Activated CD4-positive, alpha-beta T cell treated with anti-CD3 and anti-CD28 coated beads for 4 hours (primary cell): Measurements from ENCODE around the gene CELF2.
"Not testable (repeated sequence)": the region's sequence is repeated elsewhere in the genome, so short reads cannot be mapped to it uniquely, and the experiment has no call there.

Experiments used
- DNase-seq, 2 donors: peaks; one replicate each; pipeline ENCODE4 v3.0.0-alpha.2; 2020

The CELF2 gene

GRCh38 chr10:11177926-11178471 is 160.3 kb downstream of the CELF2 start:
- DNase-seq: no peak

GRCh38 chr10:11178606-11179515 is 161.2 kb downstream of the CELF2 start:
- peak; percentile 78 to 82 for DNase-seq

GRCh38 chr10:11179516-11180105 is 161.9 kb downstream of the CELF2 start:
- no peak for DNase-seq

- DNase-seq: peak; percentile 64 to 66
These were observed 162.6 kb downstream of the CELF2 start for GRCh38 chr10:11180228-11180627.

- no peak for DNase-seq
These were observed 164.3 kb downstream of the CELF2 start for GRCh38 chr10:11181978-11182377.

GRCh38 chr10:11183015-11183414 is 165.3 kb downstream of the CELF2 start:
- no peak for DNase-seq

GRCh38 chr10:11184093-11184492 is 166.4 kb downstream of the CELF2 start:
- DNase-seq: no peak

GRCh38 chr10:11185128-11185665 is 167.5 kb downstream of the CELF2 start:
- DNase-seq: not testable (repeated sequence)

- no peak for DNase-seq
These were observed 168.7 kb downstream of the CELF2 start for GRCh38 chr10:11186374-11186773.

GRCh38 chr10:11189582-11190376 is 172.1 kb downstream of the CELF2 start:
- no peak for DNase-seq

- DNase-seq: no peak
These were observed 173.5 kb downstream of the CELF2 start for GRCh38 chr10:11191190-11191589.

- DNase-seq: no peak
These were observed 174.0 kb downstream of the CELF2 start for GRCh38 chr10:11191678-11192077.

- no peak for DNase-seq
These were observed 174.8 kb downstream of the CELF2 start for GRCh38 chr10:11192304-11193000.

GRCh38 chr10:11193001-11193551 is 175.4 kb downstream of the CELF2 start:
- DNase-seq: no peak

- DNase-seq: no peak
These were observed 177.4 kb downstream of the CELF2 start for GRCh38 chr10:11194859-11195586.

GRCh38 chr10:11195623-11196022 is 178.0 kb downstream of the CELF2 start:
- no peak for DNase-seq

GRCh38 chr10:11197266-11197712 is 179.6 kb downstream of the CELF2 start:
- DNase-seq: no peak

GRCh38 chr10:11197878-11198277 is 180.2 kb downstream of the CELF2 start:
- no peak for DNase-seq

- DNase-seq: no peak
These were observed 184.2 kb downstream of the CELF2 start for GRCh38 chr10:11201911-11202310.

- DNase-seq: no peak
These were observed 186.8 kb downstream of the CELF2 start for GRCh38 chr10:11204351-11204942.
